NCI-H1436 (cell line): ENCODE data around the gene VAV2.

Source experiments
- DNase-seq: peaks from one replicate; lab custom pipeline; 2025; lab: John Stamatoyannopoulos, UW

VAV2 gene

DNA sequence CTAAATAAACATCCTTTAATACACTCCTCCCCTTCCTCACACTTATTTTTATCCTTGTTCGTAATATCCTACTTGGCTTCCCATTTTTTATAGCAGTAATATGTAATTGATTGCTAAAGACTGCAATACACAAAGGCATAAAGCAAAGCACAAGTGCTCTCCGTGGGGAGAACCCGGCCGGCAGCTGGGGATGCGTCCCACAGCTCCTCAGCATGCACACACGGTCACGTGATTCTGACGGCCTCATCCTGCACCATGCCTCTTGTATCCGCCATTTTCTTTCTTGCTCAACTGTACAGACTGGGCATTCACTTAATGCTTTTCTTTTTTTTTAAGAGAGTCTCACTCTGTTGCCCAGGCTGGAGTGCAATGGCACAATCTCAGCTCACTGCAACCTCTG is 36.0 kb upstream of the VAV2 start:
- DNase-seq: no peak

DNA sequence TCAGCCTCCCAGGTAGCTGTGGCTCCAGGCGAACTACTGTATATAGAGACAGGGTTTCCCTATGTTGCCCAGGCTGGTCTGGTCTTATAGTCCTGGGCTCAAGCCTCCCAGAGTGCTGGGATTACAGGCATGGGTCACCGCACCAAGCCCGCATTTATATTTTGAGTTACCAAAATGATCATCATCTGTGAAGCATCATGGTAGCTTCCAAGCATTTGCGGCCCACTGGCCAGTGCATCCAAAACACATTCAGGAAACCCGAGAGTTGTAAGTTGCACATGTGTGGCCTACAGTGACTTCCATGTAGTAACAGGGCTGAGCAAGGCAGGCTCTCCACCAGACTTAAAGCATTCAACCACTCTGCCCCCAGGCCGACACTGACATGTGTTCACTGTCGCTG is 35.4 kb upstream of the VAV2 start:
- no peak for DNase-seq

DNA sequence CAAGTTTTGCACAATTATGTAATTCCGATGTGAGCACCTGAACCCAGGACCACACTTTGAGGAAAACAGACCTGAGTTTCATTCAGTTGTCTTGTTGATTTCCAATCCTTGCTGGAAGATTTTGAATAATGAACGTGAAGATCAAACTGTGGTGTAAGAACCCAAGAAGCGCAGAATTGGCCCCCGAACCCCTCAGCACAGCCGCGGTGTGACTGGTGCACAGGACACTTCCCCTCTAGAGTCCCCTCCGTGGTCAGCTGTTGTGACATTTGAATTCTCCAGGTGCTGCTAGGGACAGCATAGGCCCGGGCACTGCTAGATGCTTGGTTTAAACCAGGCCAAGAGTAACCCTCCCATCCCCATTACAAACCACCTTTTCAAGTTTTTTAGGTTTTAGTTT is 34.9 kb upstream of the VAV2 start:
- no peak for DNase-seq

DNA sequence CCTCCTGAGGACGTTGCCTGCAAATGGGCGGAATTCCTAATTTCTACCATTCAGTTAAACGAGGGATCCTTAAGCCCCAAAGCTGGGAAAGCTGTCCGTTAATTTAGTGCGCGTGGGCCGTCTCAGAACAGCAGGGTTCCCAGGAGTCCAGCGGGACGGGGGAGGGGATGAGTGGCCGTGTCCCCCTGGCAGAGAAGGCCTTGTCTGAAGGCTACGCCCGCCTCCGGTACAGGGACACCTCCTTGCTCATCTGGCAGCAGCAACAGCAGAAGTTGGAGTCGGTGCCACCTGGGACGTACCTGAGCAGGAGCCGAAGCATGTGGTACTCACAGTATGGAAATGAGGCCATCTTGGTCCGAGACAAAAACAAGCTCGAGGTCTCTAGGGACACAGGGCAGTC is 34.5 kb upstream of the VAV2 start:
- DNase-seq: no peak

DNA sequence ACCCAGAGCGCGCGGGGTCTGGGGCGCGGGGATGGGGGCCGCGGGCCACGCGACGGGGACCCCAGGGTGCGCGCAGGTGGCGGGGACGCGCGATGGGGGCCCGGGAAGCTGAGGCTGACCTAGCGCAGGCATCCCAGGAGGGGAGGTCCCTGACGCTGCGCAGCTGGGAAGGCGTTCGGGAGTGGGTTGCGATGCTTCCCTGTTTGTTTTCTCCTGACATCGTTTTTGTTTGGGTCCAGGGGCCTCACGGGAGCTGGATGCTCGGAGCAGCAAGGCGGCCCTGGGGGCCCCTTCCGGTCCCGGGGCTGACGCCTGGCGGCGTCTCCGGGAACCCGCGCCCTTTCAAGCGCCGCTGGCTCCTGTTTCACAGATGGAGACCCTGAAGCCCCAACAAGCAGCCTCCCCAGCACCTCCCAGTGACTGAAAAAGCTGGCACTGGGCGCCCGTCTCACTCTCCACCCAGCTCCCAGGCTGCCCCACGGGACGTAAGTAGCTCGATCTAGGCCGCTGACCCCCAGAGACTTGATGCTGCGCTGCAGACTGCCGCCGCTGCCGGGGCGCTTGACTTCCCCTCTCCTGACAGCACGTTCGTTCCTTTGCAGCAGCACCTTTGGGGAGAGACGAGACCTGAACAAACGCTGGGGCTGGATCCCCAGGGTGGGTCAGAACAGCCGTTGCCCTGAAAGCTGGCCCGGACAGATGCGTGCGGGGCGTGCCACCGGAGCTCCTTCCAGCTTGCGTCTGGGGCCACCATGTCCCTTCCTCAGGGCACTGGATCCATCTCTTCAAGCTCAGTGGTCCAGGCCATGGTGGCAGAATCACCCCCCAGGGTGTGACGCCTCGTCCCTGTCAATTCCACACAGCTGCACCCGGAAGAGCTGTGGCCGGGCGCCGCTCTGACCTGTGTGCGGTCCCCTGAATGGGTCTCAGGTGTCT is 33.8 kb upstream of the VAV2 start:
- peak; percentile 35 for DNase-seq

DNA sequence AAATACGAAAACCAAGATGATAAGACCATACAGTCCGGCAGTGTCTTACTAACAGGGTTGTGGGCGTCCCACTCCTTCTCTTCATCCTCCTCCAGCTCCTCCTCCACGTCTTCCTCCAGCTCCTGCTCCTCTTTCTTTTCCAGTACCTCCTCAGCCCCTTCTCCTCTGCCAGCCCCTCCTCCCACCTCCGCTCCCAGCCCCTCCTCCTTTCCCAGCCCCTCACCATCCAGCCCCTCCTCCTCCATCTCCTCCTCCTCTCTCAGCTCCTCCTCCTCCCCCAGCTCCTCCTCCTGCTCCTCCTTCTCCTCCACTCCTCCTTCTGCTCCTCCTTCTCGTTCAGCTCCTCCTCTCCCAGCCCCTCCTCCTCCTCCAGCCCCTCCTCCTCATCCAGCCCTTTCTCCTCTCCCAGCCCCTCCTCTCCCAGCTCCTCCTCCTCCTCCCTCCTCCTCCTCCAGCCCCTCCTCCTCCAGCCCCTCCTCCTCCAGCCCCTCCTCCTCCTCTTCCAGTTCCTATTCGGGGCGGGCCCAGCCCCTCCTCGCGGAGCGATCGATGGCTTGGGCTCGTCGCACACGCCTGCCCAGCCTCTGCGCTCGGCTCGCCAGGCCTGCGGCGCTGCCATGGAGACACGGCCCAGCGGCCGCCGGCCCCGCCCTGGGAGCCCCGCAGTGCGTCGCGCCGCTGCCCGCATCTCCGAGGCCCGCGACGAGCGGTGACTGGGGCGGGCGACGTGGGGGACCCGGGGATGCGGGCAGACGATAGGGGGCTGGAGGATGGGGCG is 32.9 kb upstream of the VAV2 start, which contains the start of gene BRD3OS:
TSS of gene BRD3OS (plus strand) at position 654 of the 778 bp plus-strand sequence. CDS start 1,267 bp downstream, outside the sequence.
- DNase-seq: peak; percentile 99

DNA sequence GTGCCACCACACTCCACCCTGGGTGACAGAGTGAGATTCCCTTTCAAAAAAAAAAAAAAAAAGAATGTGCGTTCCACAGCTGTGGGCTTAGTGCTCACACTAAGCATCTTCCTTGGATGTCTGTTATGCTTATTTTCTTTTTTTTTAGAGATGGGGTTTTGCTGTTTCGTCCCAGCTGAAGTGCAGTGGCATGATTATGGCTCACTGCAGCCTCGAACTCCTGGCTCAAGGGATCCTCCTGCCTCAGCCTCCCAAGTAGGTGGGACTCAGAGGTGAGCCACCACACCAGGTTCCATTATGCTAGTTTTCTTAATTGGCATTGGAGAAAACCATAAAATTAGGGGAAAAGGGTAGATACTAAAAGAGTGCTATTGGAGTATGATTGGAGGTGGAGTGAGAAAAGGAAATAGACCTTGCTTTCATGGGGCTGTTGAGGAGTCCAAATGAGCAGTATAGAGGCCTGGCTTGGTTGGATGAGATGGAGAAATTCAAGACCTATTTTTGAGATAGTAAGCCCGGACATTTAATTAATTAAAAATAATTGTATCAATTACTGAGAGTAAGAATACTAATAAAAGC is 32.2 kb upstream of the VAV2 start:
- DNase-seq: no peak

DNA sequence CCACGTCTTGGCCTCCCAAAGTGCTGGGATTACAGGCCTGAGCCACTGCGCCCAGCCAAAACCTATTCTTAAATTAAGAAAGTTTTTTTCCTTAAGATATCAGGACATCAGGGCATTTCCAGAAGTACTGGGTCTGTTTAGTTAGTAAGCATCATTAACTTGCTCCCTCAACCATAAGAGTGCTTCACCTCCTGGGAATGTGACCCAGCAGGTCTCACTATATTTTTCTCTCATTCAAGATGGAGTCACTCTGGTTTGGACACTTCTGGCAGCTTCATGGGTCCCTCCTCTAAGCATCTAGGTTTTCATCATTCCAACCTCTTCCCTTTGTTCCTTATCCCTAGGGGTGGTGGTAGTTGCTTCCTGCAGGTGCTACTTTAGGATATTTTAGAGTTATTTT is 22.8 kb upstream of the VAV2 start:
- no peak for DNase-seq

DNA sequence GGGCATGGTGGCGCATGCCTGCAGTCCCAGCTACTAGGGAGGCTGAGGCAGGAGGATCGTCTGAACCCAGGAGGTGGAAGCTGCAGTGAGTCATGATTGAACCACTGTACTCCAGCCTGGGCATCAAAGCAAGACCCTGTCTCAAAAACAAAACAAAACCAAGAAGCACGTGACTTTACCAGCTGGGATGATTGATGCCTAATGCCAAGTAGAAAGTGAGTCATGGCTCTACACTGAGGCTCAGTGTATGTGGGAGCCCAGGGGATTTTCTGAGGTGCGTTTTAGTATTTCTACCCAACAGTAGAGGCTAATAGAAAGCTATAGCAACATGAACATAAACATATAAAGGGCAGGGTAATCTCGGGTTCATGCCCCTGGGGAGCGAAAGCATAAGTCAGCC is 19.3 kb upstream of the VAV2 start:
- DNase-seq: no peak

DNA sequence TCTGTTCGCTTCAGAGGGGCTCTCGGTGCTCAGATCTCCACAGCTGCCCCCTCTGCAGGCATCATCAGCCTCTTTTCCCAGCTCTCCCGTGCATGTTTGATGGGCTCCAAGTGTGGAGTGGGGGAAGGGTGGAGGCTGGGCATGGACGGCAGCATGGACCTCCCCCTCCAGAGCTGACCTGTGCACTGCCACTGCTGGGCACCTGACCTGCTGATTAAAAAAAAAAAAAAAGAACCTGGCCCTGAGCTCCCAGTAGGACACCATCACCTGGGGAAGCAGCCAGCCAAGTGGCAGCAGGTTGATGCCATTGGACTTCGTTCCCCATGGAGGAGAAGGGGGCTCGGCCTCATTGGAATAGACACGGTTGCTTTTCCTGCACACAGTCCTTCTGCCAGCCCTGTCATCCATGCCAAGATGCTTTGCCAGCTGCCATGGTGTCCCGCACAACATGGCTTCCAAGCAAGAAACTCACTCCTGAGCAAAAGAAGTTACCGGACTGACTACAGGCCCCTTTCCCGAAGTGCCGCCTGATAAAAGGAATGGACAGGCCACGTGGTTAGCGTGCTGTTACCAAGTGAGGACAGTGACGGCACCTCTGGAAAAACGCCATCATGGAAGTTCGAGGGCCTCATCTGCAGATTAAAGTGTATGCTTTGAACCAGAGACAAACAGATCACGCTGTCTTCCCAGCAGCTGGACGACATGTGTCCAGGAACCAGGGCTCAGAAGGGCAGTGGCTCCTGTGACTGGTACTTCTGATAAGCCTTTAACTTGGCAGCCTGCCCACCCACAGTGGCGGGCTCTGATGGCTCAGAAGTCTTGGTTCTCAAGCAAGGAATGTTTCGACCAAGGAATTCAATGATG is 18.4 kb upstream of the VAV2 start:
- DNase-seq: no peak

DNA sequence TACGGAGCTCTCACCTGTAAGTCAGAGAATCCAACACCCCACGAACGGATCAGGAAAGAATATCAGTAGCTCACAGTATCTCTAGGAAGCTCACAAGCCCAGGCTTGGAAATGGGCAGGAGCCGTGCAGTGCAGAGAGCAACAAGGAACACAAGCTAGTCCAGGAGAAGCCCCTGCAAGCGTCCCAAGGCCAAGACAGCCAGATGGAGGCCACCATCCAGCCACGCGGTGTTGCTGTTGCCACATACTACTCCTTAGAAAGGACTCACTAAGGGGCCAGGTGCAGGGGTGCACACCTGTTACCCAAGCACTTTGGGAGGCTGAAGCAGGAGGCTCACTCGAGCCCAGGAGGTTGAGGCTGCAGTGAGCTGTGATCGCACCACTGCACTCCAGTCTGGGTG is 15.4 kb upstream of the VAV2 start:
- DNase-seq: no peak

DNA sequence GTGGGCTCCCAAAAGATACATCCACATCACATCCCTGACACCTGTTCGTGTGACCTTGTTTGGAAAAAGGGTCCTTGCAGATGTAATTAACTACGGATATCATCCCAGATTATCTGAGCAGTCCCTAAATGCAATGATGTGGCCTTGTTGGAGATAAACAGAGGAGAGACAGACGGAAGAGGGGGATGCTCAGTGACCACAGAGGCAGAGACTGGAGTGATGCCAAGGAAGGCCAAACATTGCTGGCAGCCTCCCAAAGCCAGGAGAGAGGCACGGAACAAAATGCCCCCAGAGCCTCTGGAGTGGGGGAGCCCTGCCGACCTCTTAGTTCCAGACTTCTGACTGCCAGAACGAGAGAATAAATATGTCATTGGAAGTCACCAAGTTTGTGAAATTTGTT is 15.0 kb upstream of the VAV2 start:
- DNase-seq: no peak

DNA sequence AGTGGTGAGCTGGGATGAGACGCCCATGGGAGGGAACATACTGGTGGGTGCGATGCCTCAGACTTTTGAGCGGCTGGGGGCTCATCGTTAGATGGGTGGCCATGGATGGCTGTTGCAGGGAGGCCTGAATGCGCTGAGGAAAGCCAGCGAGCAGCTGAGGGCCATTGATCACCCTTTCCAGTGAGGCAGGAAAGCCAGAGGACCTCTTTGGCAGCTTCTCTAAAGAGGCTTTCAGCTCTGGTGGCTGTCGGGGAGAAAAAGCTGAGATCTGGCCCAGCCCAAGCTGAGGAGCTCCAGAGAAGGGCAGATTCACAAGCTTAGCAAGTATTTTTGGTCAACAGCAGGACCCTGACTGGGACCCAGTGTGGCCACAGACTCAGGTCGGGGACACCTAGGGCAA is 13.3 kb upstream of the VAV2 start:
- DNase-seq: no peak

DNA sequence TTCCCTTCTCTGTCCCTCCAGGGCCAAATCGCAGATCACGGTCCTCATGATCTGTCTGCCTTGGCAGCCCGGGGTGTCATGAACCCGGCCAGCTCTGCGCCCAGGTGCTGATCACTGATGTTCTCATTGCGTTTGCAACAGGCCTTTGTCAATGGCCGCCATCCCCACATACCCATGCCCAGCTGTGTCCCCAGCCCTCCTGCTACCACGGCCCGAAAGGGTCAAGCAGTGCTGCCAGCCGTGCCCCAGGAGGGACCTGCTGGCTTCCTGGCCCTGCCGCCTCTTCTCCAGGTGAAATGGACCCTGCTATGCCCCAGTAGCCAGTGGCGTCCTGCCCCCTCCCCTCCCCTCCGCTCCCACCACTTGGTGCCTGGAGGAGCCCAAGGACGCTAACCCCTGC is 12.8 kb upstream of the VAV2 start:
- no peak for DNase-seq

DNA sequence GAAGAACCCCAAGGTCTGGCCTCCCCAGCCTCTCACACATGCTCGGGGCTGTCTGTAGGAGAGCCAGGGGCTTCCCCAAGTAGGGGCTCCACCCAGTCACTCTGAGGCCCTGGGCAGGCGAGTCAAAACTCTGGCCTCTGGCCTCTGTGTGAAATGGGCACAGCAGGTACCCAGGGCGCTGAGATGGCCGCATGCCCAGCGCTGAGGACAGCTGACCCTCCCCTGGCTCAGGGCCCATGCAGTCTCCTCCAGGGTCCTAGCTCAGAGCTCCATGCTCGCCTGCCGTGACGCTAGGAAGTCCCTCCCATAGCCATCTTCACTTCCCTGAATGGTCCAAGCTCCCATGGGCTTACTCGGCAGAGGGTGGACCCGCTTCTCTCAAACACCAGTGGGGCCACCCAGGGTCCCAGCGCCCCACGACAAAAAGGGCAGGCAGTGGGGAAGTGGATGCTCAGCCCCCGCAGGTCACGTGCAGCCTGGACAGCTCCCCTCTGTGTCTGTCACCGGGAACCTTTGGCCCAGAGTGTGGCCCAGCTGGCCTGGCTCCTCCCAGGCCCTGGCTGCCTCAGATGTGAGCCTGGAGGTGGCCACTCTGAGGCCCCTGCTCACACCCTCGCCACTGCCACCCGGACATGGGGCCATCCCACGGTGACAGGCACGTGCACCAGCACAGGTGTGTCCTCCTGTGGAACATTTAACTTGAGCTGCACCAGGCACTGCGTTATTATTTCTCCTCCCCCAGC is 12.2 kb upstream of the VAV2 start:
- no peak for DNase-seq

DNA sequence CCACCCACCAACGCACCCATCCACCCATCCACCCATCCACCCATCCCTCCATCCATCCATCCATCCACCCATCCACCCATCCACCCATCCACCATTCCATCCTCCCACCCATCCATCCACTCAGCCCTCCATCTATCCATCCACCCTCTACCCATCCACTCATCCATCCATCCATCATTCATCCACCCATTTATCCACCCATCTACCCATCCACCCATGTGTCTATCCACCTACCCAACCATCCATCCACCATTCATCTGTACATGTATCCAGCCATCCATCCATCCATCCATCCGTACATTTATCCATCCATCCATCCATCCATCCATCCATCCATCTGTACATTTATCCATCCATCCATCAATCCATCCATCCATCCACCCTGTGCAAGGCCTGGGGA is 11.1 kb upstream of the VAV2 start:
- no peak for DNase-seq

DNA sequence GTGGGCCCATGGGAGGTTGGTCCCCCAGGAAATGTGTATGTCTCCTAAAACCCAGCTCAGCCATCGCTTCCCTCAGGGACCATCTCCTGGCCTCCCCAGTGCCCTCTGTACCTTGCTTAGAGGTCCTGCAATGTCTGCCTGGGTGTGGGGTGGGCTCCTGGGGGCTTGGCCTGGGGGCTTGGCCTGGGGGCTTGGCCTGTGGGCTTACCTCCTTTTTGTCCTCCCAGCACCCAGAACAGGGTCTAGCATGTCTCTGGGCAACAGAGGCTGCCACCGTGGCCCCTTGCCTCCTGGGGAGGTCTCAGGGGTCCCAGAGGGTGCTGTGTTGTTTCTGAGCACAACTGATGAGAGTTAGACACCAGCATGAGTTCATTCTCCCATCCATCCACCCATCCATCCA is 10.7 kb upstream of the VAV2 start:
- no peak for DNase-seq

DNA sequence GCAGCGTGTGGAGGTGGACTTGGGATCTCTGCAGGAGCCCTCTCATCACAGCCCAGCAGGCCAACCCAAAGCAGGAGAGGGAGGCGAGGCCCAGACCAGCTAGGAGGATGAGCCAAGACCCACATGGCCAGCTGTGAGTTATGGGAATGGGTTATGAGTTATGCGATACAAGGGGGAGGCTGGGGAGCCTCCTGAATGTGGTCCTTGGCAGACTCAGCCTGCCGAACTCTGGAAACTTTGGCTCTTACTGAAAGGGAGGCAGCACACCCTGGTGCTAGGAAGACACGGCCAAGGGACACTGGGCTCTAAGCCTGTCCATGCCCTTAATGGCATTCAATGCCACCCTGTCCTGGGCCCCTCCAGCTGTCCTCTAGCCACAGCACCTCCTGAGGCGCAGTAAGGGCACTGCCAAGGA is 7.7 kb upstream of the VAV2 start:
- no peak for DNase-seq

DNA sequence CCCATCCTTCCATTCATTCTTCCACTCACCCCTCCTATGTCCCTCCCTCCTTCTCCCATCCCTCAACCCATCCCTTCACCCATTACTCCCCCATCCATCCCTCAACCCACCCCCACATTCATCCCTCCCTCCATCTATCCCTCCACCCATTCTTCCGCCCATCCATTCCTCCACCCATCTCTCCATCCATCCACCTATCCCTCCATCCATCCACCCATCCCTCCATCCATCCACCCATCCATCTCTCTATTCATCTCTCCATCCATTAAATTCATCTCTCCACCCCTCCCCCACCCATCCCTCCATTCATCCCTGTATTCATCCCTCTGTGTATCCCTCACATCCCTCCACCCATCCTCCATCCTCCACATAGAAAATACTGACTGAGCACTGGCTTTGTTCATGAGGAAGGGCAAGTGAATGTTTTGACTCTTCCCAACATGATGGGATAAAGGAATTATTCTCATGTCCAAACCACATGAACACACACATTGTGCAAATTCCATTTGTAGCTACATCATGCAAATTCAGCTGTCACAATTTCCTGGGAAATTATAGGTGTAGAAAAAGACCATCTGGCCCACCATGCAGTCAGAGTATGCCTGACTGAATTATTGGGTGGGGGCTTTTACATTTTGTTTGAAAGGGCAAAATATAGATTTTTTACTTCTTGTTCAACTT is 6.9 kb upstream of the VAV2 start:
- no peak for DNase-seq

DNA sequence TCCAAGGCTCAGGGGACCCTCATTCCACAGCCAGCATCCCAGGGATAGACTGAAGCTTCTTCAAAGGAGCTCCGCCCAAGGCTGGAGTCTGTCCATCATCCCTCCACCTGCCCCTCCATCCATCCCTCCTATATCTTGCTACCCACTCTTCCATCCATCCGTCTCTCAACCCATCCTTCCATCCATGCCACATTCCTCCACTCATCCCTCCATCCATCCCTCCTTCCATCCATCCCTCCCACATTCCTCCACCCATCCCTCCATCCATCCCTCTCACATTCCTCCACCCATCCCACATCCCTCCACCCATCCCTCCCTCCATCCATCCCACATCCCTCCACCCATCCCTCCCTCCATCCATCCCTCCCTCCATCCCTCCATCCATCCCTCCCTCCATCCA is 5.5 kb upstream of the VAV2 start:
- no peak for DNase-seq
